ENCODE data around the gene LYG1. TPM values are rescaled to one million over a fixed set of nuclear protein-coding genes. Genes with fewer than 3 reads are reported as not detected.

The LYG1 gene
- total RNA-seq, 1 experiment from 2014 or later, result 0.93 TPM

DNA sequence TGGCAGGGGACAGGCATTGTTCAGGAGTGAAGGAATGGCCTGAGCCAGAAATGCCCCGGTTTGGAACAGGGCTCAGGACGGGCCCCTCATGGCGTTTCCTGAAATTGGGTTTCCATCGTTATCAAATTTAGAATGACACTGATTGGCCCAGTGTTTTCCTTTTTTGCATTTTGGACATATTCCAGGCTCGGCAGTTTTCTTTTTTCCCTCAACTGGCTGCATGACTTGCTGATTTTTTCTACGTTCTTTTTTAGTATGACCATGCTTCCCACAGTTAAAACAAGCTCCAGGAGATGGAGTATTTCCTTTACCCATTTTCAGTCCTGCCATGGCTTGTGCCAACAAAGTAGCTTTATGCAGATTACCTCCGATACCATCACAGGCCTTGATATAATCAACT is 25.1 kb downstream of the LYG1 start:
- DNase-seq, result no peak
- Histone ChIP-seq H3K4me1 (peaks cover 12% of the 10 kb centered on the region), H3K4me3 (ENCODE audit: low read depth, low read length) (no peak overlapping the region), H3K36me3 (ENCODE audit: control insufficient read depth, insufficient read depth, low read length) (no peaks in the 10 kb centered on the region), H3K27me3 (replicated peaks; ENCODE audit: control insufficient read depth, insufficient read depth, low read length) (no peaks in the 10 kb centered on the region), H3K9me3 (peaks cover 25% of the 10 kb centered on the region)
- Mint-ChIP-seq H3K36me3 (ENCODE audit: insufficient read depth, unreplicated experiment) (peaks cover 14% of the 10 kb centered on the region), H3K9me3 (ENCODE audit: unreplicated experiment) (peaks cover 38% of the 10 kb centered on the region), H3K27ac (ENCODE audit: unreplicated experiment) (no peak overlapping the region), H3K4me1 (ENCODE audit: low read depth, unreplicated experiment) (peaks cover 7% of the 10 kb centered on the region), H3K27me3 (ENCODE audit: insufficient read depth, unreplicated experiment) (no peaks in the 10 kb centered on the region), H3K4me3 (ENCODE audit: unreplicated experiment) (no peak overlapping the region)
- intact Hi-C loops (cut with micrococcal nuclease; ENCODE audit: unreplicated experiment), result no loop called here
- TF ChIP-seq, protein P1, sequence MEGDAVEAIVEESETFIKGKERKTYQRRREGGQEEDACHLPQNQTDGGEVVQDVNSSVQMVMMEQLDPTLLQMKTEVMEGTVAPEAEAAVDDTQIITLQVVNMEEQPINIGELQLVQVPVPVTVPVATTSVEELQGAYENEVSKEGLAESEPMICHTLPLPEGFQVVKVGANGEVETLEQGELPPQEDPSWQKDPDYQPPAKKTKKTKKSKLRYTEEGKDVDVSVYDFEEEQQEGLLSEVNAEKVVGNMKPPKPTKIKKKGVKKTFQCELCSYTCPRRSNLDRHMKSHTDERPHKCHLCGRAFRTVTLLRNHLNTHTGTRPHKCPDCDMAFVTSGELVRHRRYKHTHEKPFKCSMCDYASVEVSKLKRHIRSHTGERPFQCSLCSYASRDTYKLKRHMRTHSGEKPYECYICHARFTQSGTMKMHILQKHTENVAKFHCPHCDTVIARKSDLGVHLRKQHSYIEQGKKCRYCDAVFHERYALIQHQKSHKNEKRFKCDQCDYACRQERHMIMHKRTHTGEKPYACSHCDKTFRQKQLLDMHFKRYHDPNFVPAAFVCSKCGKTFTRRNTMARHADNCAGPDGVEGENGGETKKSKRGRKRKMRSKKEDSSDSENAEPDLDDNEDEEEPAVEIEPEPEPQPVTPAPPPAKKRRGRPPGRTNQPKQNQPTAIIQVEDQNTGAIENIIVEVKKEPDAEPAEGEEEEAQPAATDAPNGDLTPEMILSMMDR (IDR thresholded peaks at IDR 0.05; ENCODE audit: insufficient read depth in 1 of 2, low read depth in 1 of 2, low read length in 1 of 2, severe bottlenecking in 1 of 2, unreplicated experiment in 1 of 2), result no peak
- ChIA-PET CTCF (interaction anchor here (0.6 kb wide), 1 partner anchor 95 kb away, joined by 3 read pairs; the partner anchor contains the start of genes MITD1 and MRPL30), POLR2A (no interaction called here)
- no TSS peak for BruUV-seq (replicated peaks)

DNA sequence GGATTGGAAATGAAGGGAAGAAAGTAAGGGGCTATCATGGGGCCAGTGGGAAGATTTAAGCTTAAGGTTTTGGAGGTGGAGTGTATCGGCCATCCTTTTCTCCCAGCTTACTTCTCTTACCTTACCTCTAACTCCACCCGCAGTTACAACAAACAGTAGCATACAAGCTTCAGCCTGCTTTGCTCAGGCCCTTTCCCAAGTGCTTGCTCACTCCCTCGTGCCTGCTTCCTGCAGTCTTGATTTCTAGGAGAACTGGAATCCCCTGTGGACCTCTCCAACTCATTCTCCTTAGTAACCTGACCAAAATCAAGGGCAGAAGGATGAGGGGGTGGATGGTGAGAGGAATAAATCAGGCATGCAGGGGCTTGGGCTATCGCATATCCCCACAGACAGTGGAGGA is 39.8 kb downstream of the LYG1 start:
- H3K36me3 Mint-ChIP-seq (ENCODE audit: insufficient read depth, unreplicated experiment), result no peaks in the 10 kb centered on the region
- Histone ChIP-seq H3K27me3 (replicated peaks; ENCODE audit: control insufficient read depth, insufficient read depth, low read length) (no peaks in the 10 kb centered on the region), H3K4me1 (no peaks in the 10 kb centered on the region), H3K9me3 (no peaks in the 10 kb centered on the region), H3K36me3 (ENCODE audit: control insufficient read depth, insufficient read depth, low read length) (no peaks in the 10 kb centered on the region), H3K4me3 (ENCODE audit: low read depth, low read length) (no peak overlapping the region)
- TF ChIP-seq, protein P1 (IDR thresholded peaks at IDR 0.05; ENCODE audit: insufficient read depth in 1 of 2, low read depth in 1 of 2, low read length in 1 of 2, severe bottlenecking in 1 of 2, unreplicated experiment in 1 of 2), result no peak
- CTCF ChIA-PET, result no interaction called here
- no peaks in the 10 kb centered on the region for H3K27me3 Mint-ChIP-seq (ENCODE audit: insufficient read depth, unreplicated experiment)
- H3K27ac Mint-ChIP-seq (ENCODE audit: unreplicated experiment), result no peak overlapping the region
- intact Hi-C loops (cut with micrococcal nuclease; ENCODE audit: unreplicated experiment), result no loop called here
- H3K4me3 Mint-ChIP-seq (ENCODE audit: unreplicated experiment), result no peak overlapping the region
- H3K4me1 Mint-ChIP-seq (ENCODE audit: low read depth, unreplicated experiment), result no peaks in the 10 kb centered on the region
- no peak for DNase-seq
- BruUV-seq (replicated peaks), result no TSS peak
- POLR2A ChIA-PET, result interaction anchor here (0.6 kb wide), 1 partner anchor 89 kb away, joined by 3 read pairs; no protein-coding TSS in a partner anchor
- no peaks in the 10 kb centered on the region for H3K9me3 Mint-ChIP-seq (ENCODE audit: unreplicated experiment)

DNA sequence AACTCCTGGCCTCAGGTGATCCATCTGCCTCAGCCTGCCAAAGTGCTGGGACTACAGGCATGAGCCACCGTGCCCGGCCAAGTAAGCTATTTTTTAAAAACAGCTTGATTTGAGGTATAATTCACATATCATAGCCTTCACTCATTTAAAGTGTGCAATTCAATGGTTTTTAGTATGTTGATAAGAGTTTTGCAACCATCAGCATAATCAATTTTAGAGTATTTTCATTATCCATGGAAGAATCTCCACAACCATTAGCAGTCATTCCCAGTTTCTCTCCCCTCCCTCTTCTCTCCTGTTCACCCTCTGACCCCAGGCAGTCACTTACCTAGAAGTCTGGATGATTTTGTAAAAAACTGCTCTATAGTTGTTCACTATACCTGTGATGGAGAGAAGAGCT is 40.8 kb downstream of the LYG1 start:
- TF ChIP-seq, protein P1 (IDR thresholded peaks at IDR 0.05; ENCODE audit: insufficient read depth in 1 of 2, low read depth in 1 of 2, low read length in 1 of 2, severe bottlenecking in 1 of 2, unreplicated experiment in 1 of 2), result no peak
- no peaks in the 10 kb centered on the region for H3K27me3 Mint-ChIP-seq (ENCODE audit: insufficient read depth, unreplicated experiment)
- Histone ChIP-seq H3K4me1 (no peaks in the 10 kb centered on the region), H3K27me3 (replicated peaks; ENCODE audit: control insufficient read depth, insufficient read depth, low read length) (no peaks in the 10 kb centered on the region), H3K36me3 (ENCODE audit: control insufficient read depth, insufficient read depth, low read length) (no peaks in the 10 kb centered on the region), H3K4me3 (ENCODE audit: low read depth, low read length) (no peak overlapping the region), H3K9me3 (no peaks in the 10 kb centered on the region)
- no TSS peak for BruUV-seq (replicated peaks)
- CTCF ChIA-PET, result no interaction called here
- no peaks in the 10 kb centered on the region for H3K9me3 Mint-ChIP-seq (ENCODE audit: unreplicated experiment)
- H3K4me1 Mint-ChIP-seq (ENCODE audit: low read depth, unreplicated experiment), result no peaks in the 10 kb centered on the region
- no peak overlapping the region for H3K4me3 Mint-ChIP-seq (ENCODE audit: unreplicated experiment)
- POLR2A ChIA-PET, result interaction anchor here (0.5 kb wide), 1 partner anchor 412 kb away, joined by 3 read pairs; no protein-coding TSS in a partner anchor
- no peak for DNase-seq
- no peaks in the 10 kb centered on the region for H3K36me3 Mint-ChIP-seq (ENCODE audit: insufficient read depth, unreplicated experiment)
- no peak overlapping the region for H3K27ac Mint-ChIP-seq (ENCODE audit: unreplicated experiment)
- intact Hi-C loops (cut with micrococcal nuclease; ENCODE audit: unreplicated experiment), result no loop called here

All from Caco-2 (cell line).